ENCODE results near the gene POLDIP2. TPM values are rescaled to one million over a fixed set of nuclear protein-coding genes. Genes with fewer than 3 reads are reported as not detected.

The POLDIP2 gene
- total and polyA plus RNA-seq, 9 of the 15 experiments (the other 6 are each of a cell fraction or from before 2014, with no cell fraction given): 22.0 to 137 (median 104) TPM

DNA sequence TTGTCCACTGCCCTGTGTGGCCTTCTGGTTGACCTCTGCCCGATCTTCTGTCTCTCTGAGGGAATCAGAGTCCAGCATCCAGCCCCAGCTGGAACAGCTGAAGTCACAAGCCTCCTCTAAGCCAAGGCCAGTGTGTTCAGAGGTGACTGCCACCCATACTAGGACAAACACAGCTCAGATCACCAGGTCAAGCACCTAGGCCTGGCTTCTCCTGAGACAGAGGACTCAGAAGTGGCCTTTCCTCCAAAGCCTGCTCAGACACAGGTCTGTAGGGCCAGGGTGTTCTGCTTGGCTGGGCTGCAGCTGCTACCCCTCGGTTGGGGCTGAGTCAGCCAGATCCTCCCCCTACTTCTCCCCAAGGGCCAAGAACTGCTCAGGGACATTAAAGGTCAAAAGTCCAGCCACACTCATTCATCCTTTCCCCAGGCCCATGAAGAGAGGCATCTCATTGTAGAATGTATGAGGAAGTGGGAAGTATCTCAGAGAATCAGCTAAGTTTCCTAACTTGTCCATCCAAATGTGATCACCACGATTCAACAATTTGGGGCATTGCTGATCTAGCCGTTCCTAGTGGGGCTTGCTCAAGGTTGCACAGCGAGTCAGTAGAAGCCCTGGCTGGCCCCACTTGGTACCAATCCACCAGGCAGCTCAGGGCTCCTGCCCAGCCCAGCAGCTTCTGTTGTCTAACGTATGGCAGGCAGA, 41.1 kb upstream of the POLDIP2 start:
- CTCF ChIA-PET (ENCODE audit: low intra/inter-chr PET ratio): no interaction called here

DNA sequence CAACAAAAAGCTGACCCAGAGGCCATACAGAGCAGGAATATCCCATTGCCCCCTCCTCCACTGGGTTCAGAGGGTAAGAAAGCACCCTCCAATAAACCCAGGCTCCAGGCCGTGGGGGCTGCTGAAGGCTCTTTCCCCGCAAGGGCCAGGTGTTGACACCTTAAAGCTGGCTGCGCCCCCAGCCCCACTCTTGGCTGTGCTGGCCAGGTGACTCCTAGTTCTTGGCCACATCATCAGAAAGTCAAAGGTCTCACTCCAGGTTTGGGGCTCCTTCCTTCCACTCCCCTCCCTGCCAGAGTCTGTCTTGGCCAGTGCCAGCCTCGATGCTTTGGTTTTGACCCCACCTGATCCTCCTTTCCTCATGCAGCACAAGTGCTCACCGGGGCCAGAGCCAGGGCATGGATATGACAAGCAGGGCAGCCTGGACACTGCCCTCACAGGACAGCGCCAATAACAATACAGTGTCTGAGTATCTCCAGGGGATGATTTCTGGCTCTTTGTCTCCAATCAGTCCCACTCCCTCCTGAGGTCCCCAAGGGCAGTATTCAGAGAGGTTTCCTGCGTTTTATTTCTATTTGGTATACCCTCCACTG, 40.5 kb upstream of the POLDIP2 start:
- POLR2A ChIA-PET: interaction anchor here (0.7 to 1.5 kb wide), 4 partner anchors 12 to 27 kb away, joined by 3 to 4 read pairs (median 3); partner anchors contain the start of gene VTN

More for the DNA sequence above, 41.1 kb upstream of the POLDIP2 start:
- TF ChIP-seq ZNF75A (CRISPR knock-in tag; IDR thresholded peaks at IDR 0.05): no peak
- 0 out of 2 replicates have a peak, but pooled peaks have one; percentile 25 for TF ChIP-seq ESRRA (IDR thresholded peaks at IDR 0.05; ENCODE audit: borderline replicate concordance, low read depth)
- TF ChIP-seq SPI1 (IDR thresholded peaks at IDR 0.05; ENCODE audit: borderline replicate concordance, low read depth, low read length): peak; percentile 63; the same call in 1 of the 2 replicates
- no peak for TF ChIP-seq ZNF311 (CRISPR knock-in tag; IDR thresholded peaks at IDR 0.05)
- no TSS peak for BruUV-seq (replicated peaks)
- Histone ChIP-seq H3K4me3 (no peak overlapping the region), H4K20me1 (replicated peaks; ENCODE audit: control insufficient read depth, insufficient read depth, low read length) (0 out of 2 replicates have a peak, but pooled peaks cover 8% of the 10 kb centered on the region), H3K79me2 (ENCODE audit: control insufficient read depth, insufficient read depth, low read length) (no peaks in the 10 kb centered on the region), H3K9ac (ENCODE audit: insufficient read depth in 1 of 2, low read depth in 2 of 2, low read length in 2 of 2) (peak overlapping the region in 1 of 2 experiments; percentile 42; a peak in 2 of 4 replicates), H3K4me2 (ENCODE audit: insufficient read depth, low read length) (no peak overlapping the region), H3K9me3 (replicated peaks; ENCODE audit: control insufficient read depth, insufficient read depth, low read depth, low read length) (no peaks in the 10 kb centered on the region), H2AFZ (ENCODE audit: low read depth, low read length) (no peak overlapping the region), H3K4me1 (replicated peaks in 1 of 2; ENCODE audit: control insufficient read depth in 2 of 2, insufficient read depth in 2 of 2, low read length in 2 of 2) (peaks cover 0 to 3% of the 10 kb centered on the region in 2 experiments; a peak in 4 of 5 replicates), H3K9me1 (ENCODE audit: control insufficient read depth, insufficient read depth, low read length) (peaks cover 3% of the 10 kb centered on the region), H3K27me3 (ENCODE audit: control insufficient read depth in 2 of 2, insufficient read depth in 2 of 2, low read length in 2 of 2) (no peaks in the 10 kb centered on the region), H3K27ac (ENCODE audit: extremely low read depth, low read depth, low read length) (no peak overlapping the region), H3K36me3 (ENCODE audit: control insufficient read depth, insufficient read depth, low read length) (peaks cover 14% of the 10 kb centered on the region; the same call in 1 of the 3 replicates)
- POLR2A ChIA-PET: interaction anchor here (1.0 to 1.5 kb wide), 3 partner anchors 11 to 153 kb away, joined by 3 to 4 read pairs (median 3); partner anchors contain the start of gene VTN
- intact Hi-C loops (cut with micrococcal nuclease) (no loop called here), in situ Hi-C loops (cut with MboI) (no loop called here)
- FAIRE-seq (no peak), DNase-seq (ENCODE audit: extremely low read depth in 1 of 4, low spot score in 3 of 4) (peak in 1 of 4 experiments; percentile 20), ATAC-seq (peak; percentile 42)
- 45% methylated on average over 6 of the region's 6 CpGs for WGBS (ENCODE audit: insufficient coverage, low coverage, missing lambda C conversion rate)

More for the DNA sequence above, 40.5 kb upstream of the POLDIP2 start:
- H3K36me3 ChIP-seq (ENCODE audit: control insufficient read depth, insufficient read depth, low read length): peaks cover 10% of the 10 kb centered on the region; the same call in 1 of the 3 replicates
- no peaks in the 10 kb centered on the region for H3K27me3 ChIP-seq (ENCODE audit: control insufficient read depth in 2 of 2, insufficient read depth in 2 of 2, low read length in 2 of 2)
- in situ Hi-C loops (cut with MboI): no loop called here
- H3K27ac ChIP-seq (ENCODE audit: extremely low read depth, low read depth, low read length): no peak overlapping the region
- H3K9me1 ChIP-seq (ENCODE audit: control insufficient read depth, insufficient read depth, low read length): peaks cover 3% of the 10 kb centered on the region
- 0 out of 2 replicates have a peak, but pooled peaks cover 8% of the 10 kb centered on the region for H4K20me1 ChIP-seq (replicated peaks; ENCODE audit: control insufficient read depth, insufficient read depth, low read length)
- TF ChIP-seq GTF2A2 (tag; IDR thresholded peaks at IDR 0.05): no peak
- DNase-seq (ENCODE audit: extremely low read depth in 1 of 4, low spot score in 3 of 4): no peak
- no TSS peak for BruUV-seq (replicated peaks)
- H2AFZ ChIP-seq (ENCODE audit: low read depth, low read length): no peak overlapping the region
- peaks cover 0 to 3% of the 10 kb centered on the region in 2 experiments; a peak in 4 of 5 replicates for H3K4me1 ChIP-seq (replicated peaks in 1 of 2; ENCODE audit: control insufficient read depth in 2 of 2, insufficient read depth in 2 of 2, low read length in 2 of 2)
- H3K9me3 ChIP-seq (replicated peaks; ENCODE audit: control insufficient read depth, insufficient read depth, low read depth, low read length): no peaks in the 10 kb centered on the region
- no peak overlapping the region for H3K4me2 ChIP-seq (ENCODE audit: insufficient read depth, low read length)
- WGBS (ENCODE audit: insufficient coverage, low coverage, missing lambda C conversion rate): 70% methylated on average over 7 of the region's 7 CpGs
- no peaks in the 10 kb centered on the region for H3K79me2 ChIP-seq (ENCODE audit: control insufficient read depth, insufficient read depth, low read length)
- CTCF ChIA-PET (ENCODE audit: low intra/inter-chr PET ratio): no interaction called here
- intact Hi-C loops (cut with micrococcal nuclease): no loop called here
- peak; percentile 23 for ATAC-seq
- no peak for FAIRE-seq
- no peak overlapping the region for H3K4me3 ChIP-seq
- no peak overlapping the region; a peak in 1 of 4 replicates for H3K9ac ChIP-seq (ENCODE audit: insufficient read depth in 1 of 2, low read depth in 2 of 2, low read length in 2 of 2)

All from K562 (cell line).